Keratinocyte (primary cell): ENCODE data around the gene PARK7.

Experiments used
- EZH2 ChIP-seq: IDR thresholded peaks from one replicate; pipeline ENCODE4 v1.6.1; 2012; ENCODE audit warnings: inconsistent platforms, mild to moderate bottlenecking, low read length, moderate library complexity
- TF ChIP-seq, protein P1 (sequence below), 3 experiments: IDR thresholded peaks in 1 of 3; conservative IDR thresholded peaks in 1 of 3; optimal IDR thresholded peaks in 1 of 3; 2 replicates in 2 of 3; 3 replicates in 1 of 3; pipeline versions ENCODE3 to v1.5.1; 2011; ENCODE audit warnings: low read length in 3 of 3, mild to moderate bottlenecking in 3 of 3, moderate library complexity in 2 of 3, control low read depth in 1 of 3, inconsistent platforms in 1 of 3; ENCODE audit not compliant: insufficient read depth in 2 of 3; ENCODE audit errors: extremely low read depth in 1 of 3

DNA sequence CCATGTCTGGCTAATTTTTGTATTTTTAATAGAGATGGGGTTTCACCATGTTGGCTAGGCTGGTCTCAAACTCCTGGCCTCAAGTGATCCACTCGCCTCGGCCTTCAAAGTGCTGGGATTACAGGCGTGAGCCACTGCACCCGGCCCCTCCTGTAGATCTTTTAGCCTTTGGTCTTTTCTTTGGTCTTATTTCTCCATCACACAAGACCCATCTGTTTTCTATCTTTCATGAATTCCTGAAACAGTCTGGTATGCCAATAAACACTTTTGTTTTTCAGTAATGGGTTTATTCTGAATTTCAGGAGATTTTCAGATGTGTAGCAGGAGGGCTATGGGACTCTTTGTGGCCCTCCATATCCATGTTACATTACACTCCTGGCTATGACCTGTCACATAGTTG is 41.4 kb downstream of the PARK7 start:
- no peak for TF ChIP-seq EZH2
- TF ChIP-seq, protein P1, sequence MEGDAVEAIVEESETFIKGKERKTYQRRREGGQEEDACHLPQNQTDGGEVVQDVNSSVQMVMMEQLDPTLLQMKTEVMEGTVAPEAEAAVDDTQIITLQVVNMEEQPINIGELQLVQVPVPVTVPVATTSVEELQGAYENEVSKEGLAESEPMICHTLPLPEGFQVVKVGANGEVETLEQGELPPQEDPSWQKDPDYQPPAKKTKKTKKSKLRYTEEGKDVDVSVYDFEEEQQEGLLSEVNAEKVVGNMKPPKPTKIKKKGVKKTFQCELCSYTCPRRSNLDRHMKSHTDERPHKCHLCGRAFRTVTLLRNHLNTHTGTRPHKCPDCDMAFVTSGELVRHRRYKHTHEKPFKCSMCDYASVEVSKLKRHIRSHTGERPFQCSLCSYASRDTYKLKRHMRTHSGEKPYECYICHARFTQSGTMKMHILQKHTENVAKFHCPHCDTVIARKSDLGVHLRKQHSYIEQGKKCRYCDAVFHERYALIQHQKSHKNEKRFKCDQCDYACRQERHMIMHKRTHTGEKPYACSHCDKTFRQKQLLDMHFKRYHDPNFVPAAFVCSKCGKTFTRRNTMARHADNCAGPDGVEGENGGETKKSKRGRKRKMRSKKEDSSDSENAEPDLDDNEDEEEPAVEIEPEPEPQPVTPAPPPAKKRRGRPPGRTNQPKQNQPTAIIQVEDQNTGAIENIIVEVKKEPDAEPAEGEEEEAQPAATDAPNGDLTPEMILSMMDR (optimal IDR thresholded peaks at IDR 0.05 in 1 of 3, IDR thresholded peaks at IDR 0.05 in 1 of 3, conservative IDR thresholded peaks at IDR 0.05 in 1 of 3; ENCODE audit: extremely low read depth in 1 of 3, insufficient read depth in 2 of 3, low read length in 3 of 3), result no peak
